ENCODE measurements around the gene SEMA3B.

DNA sequence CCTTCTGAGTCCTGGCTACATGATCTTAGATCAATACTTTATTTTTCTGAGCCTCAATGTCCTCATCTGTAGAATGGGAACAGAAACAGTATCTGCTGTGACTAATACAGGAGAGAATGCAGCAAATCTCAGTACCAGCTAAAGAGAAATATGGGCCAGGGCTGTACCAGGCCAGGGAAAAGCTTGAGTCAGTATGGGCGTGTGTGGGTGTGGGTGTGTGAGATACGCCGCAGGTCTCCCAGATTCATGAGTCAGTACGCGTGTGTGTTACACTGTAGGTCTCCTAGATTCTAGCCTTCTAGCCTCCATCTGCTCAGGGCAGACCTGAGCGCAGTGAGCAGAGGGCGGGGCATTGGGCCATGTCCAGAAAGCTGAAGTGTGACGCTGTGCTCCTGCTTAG is 17.7 kb upstream of the SEMA3B start:
- TF ChIP-seq POLR2A (IDR thresholded peaks at IDR 0.05; ENCODE audit: low read depth, low read length) = no peak
- no peak for TF ChIP-seq POLR2AphosphoS5 (IDR thresholded peaks at IDR 0.05; ENCODE audit: low read depth, low read length)
